GM19455 (cell line): Measurements from ENCODE around the gene FMO5.
"Not testable (repeated sequence)": the region's sequence is repeated elsewhere in the genome, so short reads cannot be mapped to it uniquely, and the experiment has no call there.

Experiments used
- ATAC-seq: cut with Tn5 transposase; IDR thresholded peaks from one replicate; pipeline ENCODE4 v1.9.1; 2021; ENCODE audit not compliant: unreplicated experiment

FMO5 gene

DNA sequence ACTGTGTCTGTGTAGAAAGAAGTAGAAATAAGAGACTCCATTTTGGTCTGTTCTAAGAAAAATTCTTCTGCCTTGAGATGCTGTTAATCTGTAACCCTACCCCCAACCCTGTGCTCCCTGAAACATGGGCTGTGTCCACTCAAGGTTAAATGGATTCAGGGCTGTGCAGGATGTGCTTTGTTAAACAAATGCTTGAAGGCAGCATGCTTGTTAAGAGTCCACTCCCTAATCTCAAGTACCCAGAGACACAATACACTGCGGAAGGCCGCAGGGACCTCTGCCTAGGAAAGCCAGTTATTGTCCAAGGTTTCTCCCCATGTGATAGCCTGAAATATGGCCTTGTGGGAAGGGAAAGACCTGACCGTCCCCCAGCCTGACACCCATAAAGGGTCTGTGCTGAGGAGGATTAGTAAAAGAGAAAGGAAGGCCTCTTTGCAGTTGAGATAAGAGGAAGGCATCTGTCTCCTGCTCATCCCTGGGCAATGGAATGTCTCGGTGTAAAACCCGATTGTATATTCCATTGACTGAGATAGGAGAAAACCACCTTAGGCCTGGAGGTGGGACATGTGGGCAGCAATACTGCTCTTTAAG lies 15.1 kb upstream of the FMO5 start:
- not testable (repeated sequence) for ATAC-seq

- no peak for ATAC-seq
Measured at GRCh38 chr1:147238925-147239820, 14.0 kb upstream of the FMO5 start.

DNA sequence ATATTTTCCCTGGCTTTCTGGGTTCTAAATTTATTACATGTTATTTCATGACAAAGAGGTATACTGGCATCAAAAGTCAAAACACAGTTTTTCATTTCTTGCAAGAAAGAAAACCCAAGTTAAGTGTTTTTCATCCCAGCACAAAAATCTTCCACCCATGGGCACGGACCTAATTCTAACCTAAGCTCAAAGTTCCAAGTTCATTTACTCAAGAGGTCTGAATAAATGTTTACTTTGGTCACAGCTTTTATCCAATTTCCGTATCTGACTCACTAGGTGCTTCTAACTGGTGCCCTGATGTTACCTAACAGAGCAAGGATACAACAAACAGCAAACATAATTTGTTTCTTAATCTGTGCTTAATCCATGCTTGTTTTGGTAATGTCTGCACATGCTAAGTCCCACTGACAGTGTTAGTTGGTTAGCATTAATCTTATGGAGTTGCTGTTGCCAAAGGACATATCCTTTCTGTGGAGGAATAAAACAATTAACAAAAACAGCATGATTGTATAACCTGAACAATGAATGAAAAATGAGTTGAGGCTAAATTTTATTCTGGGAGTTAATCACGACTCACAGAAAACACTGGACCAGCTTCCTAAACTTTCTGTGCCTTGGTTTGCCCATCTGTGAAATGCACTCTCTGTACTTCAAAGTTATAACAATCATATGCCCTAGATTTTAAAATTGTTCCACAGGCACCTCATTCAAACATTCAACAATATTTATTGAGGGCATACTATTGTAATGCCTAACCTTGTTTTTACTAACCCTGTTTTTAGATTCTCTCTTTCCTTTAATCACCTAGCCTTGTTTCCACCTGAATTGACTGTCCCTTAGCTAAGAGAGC lies 13.1 kb upstream of the FMO5 start:
- ATAC-seq, result no peak

DNA sequence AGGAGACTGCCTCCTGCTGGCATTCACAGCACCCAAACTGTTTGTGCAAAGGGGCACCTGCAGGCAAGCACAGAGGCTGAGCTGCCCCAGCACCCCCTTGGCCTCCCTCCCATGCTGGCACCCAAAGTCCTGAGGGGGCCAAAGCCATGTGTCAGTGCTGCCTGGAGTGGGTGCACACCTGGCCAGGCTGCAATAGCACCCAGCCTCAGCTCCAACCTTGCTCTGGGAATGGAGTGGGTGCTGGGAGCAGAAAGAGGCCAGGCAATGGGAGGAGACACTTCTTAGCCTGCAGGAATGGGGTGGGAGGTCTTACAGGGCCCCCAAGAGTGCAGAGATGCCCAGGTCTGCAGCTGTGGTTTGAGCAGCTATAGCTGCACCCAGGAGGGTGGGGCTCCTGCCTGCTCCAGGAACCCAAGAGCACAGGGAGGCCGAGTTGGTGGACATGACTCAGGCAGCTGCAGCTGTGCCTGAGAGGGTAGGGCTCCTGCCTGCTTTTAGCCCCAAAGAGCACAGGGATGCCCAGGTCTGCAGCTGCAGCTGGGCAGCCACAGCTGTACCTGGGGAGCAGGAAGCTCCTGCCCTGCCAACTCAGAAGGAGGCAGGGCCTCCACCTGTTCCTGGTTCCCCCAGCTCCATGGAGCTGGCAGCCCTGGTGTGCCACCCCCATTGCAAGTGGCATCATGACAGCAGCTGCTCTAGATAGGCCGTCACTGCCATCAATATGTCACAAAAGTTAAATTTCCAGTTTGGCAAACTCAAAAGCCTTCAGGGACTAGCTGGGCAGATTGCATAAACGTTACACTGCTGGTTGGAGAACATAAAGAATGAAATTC lies 12.0 kb upstream of the FMO5 start:
- no peak for ATAC-seq

DNA sequence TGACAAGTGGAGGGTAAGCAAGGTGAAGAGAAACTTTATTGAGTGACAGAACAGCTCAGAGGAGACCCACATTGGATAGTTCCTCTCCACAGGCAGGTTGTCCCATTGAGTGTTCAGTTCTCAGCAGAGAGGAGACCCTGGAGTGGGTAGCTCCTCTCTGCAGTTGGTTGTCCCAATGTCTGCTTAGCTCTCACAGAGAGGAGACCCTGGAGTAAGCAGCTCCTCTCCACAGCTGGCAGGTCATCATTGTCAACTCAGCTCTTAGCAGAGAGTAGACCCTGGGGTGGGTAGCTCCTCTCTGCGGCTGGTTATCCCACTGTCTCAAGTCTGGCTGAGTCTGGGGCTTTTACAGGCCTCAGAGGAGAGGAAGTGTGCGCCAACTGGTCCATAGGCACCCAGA lies 11.3 kb upstream of the FMO5 start:
- ATAC-seq, result no peak

DNA sequence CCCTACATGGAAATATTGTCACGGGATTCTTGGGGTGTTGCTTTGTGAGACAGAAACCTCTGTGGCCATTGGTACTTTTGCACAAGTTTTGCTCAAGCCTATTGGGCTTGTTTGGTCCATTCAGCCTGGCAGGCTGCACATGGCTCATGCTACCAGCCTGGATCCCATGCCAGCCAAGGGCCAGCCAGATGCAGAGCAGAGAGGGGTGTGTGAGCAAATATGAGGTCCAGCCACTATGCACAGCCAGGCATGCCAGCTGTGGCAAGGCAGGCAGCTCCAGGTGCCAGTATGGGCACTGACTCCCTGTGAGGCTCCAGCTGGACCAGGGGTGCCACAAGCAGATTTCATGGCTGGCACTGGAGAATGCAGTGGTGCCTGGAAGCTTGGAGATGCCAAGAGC lies 10.7 kb upstream of the FMO5 start:
- ATAC-seq, result no peak

DNA sequence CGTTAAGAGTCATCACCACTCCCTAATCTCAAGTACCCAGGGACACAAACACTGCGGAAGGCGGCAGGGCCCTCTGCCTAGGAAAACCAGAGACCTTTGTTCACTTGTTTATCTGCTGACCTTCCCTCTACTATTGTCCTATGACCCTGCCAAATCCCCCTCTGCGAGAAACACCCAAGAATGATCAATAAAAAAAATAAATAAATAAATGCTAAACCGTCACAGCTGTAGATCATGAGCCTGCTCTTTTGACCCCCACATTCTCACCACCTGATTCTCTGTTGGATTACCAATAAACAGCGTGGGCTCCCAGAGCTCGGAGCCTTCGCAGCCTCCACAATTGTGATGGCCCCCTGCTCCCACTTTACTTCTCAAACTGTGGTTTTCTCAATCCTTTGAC lies 8.8 kb upstream of the FMO5 start:
- ATAC-seq, result not testable (repeated sequence)

- not testable (repeated sequence) for ATAC-seq
Measured at GRCh38 chr1:147231032-147231431, 5.9 kb upstream of the FMO5 start.

DNA sequence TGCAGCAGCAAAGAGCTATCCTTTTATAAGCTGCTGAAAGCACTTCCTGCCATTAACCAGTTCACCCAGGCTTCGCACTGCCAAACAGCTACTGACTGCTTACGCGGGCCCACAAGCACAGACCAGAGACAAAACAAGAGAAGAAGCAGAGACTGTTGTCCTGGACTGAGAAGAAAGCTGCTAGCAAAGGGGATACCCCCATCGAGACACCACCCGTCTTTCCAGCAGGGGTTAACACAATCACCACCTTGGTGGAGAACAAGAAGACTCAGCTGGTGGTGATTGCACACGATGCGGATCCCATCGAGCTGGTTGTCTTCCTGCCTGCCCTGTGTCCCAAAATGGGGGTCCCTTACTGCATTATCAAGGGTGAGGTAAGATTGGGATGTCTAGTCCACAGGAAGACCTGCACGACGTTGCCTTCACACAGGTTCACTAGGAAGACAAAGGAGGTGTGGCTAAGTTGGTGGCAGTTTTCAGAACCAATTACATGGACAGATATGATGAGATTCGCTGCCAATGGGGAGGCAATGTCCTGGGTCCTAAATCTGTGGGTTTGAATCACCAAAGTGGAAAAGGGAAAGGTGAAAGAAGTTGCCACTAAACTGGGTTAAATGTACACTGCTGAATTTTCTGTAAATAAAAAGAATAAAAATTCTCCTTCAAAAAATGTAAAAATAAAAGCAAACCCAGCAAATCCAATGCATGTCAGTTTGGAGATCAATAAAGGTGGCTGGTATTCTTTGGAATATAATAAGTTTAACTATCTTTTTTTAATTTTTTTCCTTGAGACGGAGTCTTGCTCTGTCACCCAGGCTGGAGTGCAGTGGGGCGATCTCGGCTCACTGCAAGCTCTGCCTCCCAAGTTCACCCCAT lies 1.2 kb downstream of the FMO5 start:
- no peak for ATAC-seq

DNA sequence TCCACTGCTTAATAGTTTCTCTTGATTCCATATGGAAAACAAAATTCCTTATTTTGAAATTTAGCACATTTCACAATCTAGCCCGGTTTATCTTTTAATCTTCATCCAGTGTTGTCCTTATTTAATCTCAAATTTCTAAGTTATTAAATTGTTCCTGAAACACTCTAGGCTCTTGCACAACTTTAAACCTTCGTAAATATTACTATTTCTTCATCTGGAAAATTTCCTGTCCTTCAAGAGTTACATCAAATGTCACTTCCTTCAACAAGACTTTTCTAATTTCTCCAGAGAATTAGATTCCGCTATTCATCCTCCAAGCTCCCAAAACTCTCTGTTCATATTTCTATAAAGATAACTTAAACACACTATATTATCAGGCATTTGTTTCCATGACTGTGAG lies 6.5 kb downstream of the FMO5 start:
- ATAC-seq, result no peak

DNA sequence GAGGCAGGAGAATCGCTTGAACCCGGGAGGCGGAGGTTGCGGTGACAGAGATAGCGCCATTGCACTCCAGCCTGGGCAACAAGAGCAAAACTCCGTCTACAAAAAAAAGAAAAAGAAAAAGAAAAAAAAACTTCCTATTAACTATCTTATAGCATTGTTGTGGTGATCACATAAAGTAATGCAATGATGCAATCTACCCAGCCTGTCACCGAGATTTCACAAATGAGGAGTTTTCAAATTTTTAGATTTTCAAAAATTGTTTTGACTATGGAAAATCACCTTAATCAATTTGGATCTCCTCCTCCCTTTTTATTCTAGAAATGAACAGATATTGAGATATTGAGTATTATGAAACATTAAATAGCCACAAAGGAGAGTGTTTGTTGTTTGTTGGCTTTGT lies 8.0 kb downstream of the FMO5 start:
- ATAC-seq, result no peak

DNA sequence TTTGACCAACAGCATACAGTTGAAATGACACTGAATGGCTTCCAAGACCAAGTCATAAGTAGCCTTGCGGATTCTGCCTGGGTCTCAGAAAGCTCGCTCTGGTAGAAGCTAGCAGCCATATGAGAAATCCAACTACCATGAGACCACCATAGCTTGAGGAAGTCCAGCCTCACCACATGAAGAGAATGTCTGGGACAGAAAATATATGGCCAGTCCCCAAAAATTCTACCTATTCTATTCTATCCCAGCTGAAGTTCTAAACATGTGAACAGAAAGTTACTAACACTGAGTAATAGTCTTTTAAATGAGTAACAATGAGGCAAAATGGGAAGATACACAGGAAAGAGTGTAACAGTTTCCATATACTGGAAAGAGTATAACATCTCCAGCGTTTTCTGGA lies 9.0 kb downstream of the FMO5 start:
- ATAC-seq, result no peak

DNA sequence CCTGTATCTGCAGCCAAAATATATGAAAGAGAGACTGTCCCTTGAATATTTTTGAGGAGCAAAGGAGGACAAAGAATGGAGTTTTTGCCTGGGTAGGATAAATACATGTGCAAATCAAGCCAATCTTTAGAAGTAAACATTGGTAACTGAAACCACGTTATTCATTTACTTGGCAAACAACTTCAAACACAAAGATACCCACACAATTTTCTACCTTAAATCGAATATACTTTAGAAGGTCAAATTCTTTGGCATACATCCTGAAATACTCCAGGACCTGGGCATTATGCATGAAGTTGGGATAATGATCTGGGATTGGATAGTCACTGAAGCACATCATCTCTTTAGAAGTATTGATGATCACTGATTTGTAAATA lies 9.6 kb downstream of the FMO5 start:
- ATAC-seq, result no peak

DNA sequence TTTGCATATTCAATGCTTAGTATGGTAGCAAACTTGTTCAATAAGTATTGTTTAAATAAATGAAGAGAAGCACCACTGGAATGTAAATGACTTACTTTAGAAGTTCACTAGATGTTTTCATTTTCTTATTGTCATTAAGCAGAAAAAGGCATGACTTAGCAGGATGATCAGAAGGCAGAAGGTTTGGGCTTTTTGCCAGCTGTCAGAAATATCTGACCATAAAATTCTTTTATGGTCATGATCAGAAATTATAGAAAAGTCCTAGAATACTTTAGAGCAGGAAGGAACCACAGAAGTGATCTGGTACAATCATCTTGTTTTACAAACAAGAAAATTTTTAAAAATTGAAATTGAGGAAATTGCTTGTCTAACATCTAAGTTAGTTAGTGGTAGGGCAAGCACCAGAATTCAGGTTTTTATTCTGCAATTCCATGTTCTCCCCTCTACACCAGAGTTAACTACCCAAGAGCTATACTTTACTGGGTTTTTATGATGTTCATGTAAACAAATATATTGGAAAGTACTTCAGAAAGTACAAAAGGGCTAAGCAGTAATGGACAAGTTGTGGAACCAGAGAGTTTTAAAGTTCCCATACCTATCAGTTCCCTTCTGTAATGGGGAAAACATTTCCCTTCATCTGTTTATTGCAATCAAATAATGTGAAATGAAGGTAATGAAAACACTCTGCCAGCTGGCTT lies 10.1 kb downstream of the FMO5 start:
- ATAC-seq, result no peak

GRCh38 chr1:147214325-147214724 lies 10.8 kb downstream of the FMO5 start:
- no peak for ATAC-seq

DNA sequence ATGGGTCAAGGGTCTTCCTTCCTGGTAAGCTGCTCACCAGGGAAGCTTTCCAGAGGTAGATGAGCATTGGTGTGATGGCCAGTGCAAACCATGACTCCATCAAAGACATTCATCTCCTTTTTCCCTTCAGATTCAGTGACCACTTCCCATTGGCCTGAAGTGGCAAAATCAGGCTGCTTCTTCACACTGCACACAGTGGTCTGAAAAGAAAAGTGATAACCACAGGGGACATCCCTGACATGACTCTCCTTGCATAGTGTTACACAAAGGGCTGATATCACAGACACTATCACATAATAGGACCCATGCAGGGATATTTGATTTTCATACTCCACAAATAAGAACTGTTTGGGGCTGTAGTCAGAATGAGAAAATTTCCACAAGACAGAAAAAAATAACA lies 11.9 kb downstream of the FMO5 start:
- no peak for ATAC-seq

GRCh38 chr1:147211577-147211976 lies 13.6 kb downstream of the FMO5 start:
- no peak for ATAC-seq

DNA sequence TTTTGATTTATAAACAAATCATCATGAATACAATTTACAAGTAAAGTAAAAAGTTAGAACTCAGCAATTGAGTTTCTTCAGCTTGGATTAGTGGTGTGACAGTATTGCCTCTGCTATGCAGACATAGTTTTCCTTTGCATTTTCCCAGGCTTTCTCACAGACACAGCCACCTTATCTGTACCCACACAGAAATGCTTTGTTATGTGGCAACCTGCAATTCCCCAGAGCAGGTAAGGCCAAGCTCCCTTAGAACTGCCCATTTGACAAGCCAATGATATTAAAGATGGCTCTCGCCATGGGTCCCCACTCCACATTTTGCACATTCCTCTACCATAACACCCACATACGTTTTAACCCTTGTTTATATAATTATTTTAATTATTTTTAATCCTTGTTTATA lies 14.2 kb downstream of the FMO5 start:
- ATAC-seq, result no peak
